ENCODE results near the gene ZDHHC19. TPM values are rescaled to one million over a fixed set of nuclear protein-coding genes. Genes with fewer than 3 reads are reported as not detected.
A peak's percentile ranks its signal among the peaks of the same experiment; 100 is the strongest.
"Not testable (repeated sequence)": the region's sequence is repeated elsewhere in the genome, so short reads cannot be mapped to it uniquely, and the experiment has no call there.

The ZDHHC19 gene
- total and polyA plus RNA-seq, 2 experiments from 2014 or later = 0.77 TPM; not detected in 1

DNA sequence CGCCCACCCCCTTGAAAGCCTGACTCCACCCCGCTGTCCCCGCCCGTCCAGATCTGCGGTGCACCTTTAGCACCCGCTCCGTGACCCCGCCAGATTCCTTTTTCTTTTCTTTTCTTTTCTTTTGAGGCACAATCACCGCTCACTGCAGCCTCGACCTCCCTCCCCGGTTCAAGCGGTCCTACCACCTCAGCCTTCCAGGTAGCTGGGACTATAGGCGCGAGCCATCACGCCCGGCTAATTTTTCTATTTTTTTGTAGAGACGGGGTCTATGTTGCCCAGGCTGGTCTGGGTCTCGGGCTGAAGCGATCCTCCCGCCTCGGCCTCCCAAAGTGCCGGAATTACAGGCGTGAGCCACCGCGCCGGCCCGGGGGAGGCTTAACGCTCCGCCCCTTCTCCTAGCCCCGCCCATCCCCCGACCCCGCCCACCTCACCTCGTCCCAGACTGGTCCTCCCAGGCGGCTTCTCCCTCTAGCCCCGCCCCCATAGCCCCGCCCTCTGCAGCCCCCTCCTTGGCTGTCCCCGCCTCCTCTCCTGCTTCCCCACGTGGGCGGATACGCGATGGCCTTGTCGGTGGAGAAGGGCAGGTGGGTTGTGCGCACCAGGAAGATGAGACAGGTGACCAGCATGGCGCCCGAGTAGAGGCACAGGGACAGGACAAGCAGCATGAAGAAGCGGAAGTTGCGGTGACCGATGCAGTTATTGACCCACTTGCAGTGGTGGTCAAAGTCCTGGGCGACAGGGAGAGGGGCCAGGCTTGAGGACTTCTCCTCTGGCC lies 3.2 kb downstream of the ZDHHC19 start:
- H2AFZ ChIP-seq = peak overlapping the region; percentile 83
- H3K36me3 ChIP-seq (replicated peaks; ENCODE audit: insufficient read depth, low read depth) = no peaks in the 10 kb centered on the region
- peak overlapping the region; percentile 26 for H3K4me3 ChIP-seq
- H4K20me1 ChIP-seq (ENCODE audit: insufficient read depth, poor library complexity, severe bottlenecking) = no peaks in the 10 kb centered on the region
- TF ChIP-seq EZH2phosphoT487 (IDR thresholded peaks at IDR 0.05; ENCODE audit: low read depth, severe bottlenecking, unreplicated experiment) (no peak), EZH2 (IDR thresholded peaks at IDR 0.05; ENCODE audit: borderline replicate concordance) (no peak), CTCF (IDR thresholded peaks at IDR 0.05; ENCODE audit: poor library complexity) (no peak)
- no peaks in the 10 kb centered on the region for H3K9me2 ChIP-seq (replicated peaks; ENCODE audit: insufficient read depth)
- no peaks in the 10 kb centered on the region for H3K9me3 ChIP-seq (ENCODE audit: low read depth)
- peak; percentile 66 for DNase-seq (ENCODE audit: low spot score)
- H3K4me1 ChIP-seq (ENCODE audit: insufficient read depth) = no peaks in the 10 kb centered on the region
- peak overlapping the region; percentile 89 for H3K4me2 ChIP-seq
- H3K27ac ChIP-seq = no peak overlapping the region
- no peaks in the 10 kb centered on the region for H3K27me3 ChIP-seq
- WGBS (ENCODE audit: low lambda C conversion rate, missing lambda C conversion rate) = 48% methylated on average over 29 of the region's 49 CpGs
- H3K79me2 ChIP-seq = no peaks in the 10 kb centered on the region

- Histone ChIP-seq H4K20me1 (ENCODE audit: insufficient read depth, poor library complexity, severe bottlenecking) (no peaks in the 10 kb centered on the region), H3K27ac (no peak overlapping the region), H3K4me3 (no peak overlapping the region), H3K9me2 (replicated peaks; ENCODE audit: insufficient read depth) (no peaks in the 10 kb centered on the region), H3K79me2 (no peaks in the 10 kb centered on the region), H3K4me1 (ENCODE audit: insufficient read depth) (no peaks in the 10 kb centered on the region), H3K9me3 (ENCODE audit: low read depth) (no peaks in the 10 kb centered on the region), H3K27me3 (no peaks in the 10 kb centered on the region), H3K36me3 (replicated peaks; ENCODE audit: insufficient read depth, low read depth) (no peaks in the 10 kb centered on the region), H2AFZ (peak overlapping the region; percentile 49), H3K4me2 (peak overlapping the region; percentile 89)
- DNase-seq (ENCODE audit: low spot score) = no peak
- no peak for TF ChIP-seq CTCF (IDR thresholded peaks at IDR 0.05; ENCODE audit: poor library complexity)
- no peak for TF ChIP-seq EZH2phosphoT487 (IDR thresholded peaks at IDR 0.05; ENCODE audit: low read depth, severe bottlenecking, unreplicated experiment)
- no peak for TF ChIP-seq EZH2 (IDR thresholded peaks at IDR 0.05; ENCODE audit: borderline replicate concordance)
- WGBS (ENCODE audit: low lambda C conversion rate, missing lambda C conversion rate) = 35% methylated on average over 16 of the region's 70 CpGs
Measured at GRCh38 chr3:196207159-196207832, 3.9 kb downstream of the ZDHHC19 start.

DNA sequence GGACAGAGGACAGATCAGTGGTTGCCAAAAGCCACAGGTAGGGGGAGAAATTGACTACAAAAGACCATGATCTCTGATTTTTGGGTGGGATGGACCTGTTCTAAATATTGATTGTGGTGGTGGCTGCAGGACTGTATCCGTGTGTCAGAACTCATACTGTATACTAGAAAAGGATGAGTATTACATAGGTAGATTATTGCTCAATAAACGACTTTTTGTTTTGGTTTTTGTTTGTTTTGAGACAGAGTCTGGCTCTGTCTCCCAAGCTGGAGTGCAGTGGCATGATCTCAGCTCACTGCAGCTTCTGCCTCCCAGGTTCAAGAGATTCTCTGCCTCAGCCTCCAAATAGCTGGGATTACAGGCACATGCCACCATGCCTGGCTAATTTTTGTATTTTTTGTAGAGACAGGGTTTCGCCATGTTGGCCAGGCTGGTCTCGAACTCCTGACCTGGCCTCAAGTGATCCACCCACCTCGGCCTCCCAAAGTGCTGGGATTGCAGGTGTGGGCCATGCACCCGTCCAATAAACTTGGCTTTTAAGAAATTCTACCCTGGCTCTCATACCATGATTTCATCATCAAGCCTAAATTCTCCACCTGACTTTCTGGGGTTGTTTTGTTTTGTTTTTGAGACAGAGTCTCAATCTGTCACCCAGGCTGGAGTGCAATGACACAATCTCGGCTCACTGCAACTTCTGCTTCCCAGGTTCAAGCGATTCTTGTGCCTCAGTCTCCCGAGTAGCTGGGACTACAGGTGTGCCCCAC lies 5.6 kb downstream of the ZDHHC19 start:
- WGBS (ENCODE audit: low lambda C conversion rate, missing lambda C conversion rate) = 87% methylated on average over 9 of the region's 9 CpGs
- H4K20me1 ChIP-seq (ENCODE audit: insufficient read depth, poor library complexity, severe bottlenecking); H2AFZ ChIP-seq; H3K9me2 ChIP-seq (replicated peaks; ENCODE audit: insufficient read depth); DNase-seq (ENCODE audit: low spot score); H3K4me2 ChIP-seq; H3K79me2 ChIP-seq; H3K9me3 ChIP-seq (ENCODE audit: low read depth); H3K27me3 ChIP-seq; H3K36me3 ChIP-seq (replicated peaks; ENCODE audit: insufficient read depth, low read depth); H3K27ac ChIP-seq; H3K4me1 ChIP-seq (ENCODE audit: insufficient read depth); H3K4me3 ChIP-seq: not testable (repeated sequence)

GRCh38 chr3:196203846-196204245 lies 7.4 kb downstream of the ZDHHC19 start:
- Histone ChIP-seq H3K79me2 (no peaks in the 10 kb centered on the region), H3K4me1 (ENCODE audit: insufficient read depth) (no peaks in the 10 kb centered on the region), H4K20me1 (ENCODE audit: insufficient read depth, poor library complexity, severe bottlenecking) (no peaks in the 10 kb centered on the region), H3K9me2 (replicated peaks; ENCODE audit: insufficient read depth) (no peaks in the 10 kb centered on the region), H2AFZ (no peak overlapping the region), H3K27ac (no peak overlapping the region), H3K9me3 (ENCODE audit: low read depth) (no peaks in the 10 kb centered on the region), H3K36me3 (replicated peaks; ENCODE audit: insufficient read depth, low read depth) (no peaks in the 10 kb centered on the region), H3K4me2 (no peak overlapping the region), H3K4me3 (no peak overlapping the region), H3K27me3 (no peaks in the 10 kb centered on the region)
- 100% methylated on average over 3 of the region's 3 CpGs for WGBS (ENCODE audit: low lambda C conversion rate, missing lambda C conversion rate)
- DNase-seq (ENCODE audit: low spot score) = no peak
- TF ChIP-seq EZH2 (IDR thresholded peaks at IDR 0.05; ENCODE audit: borderline replicate concordance) (no peak), CTCF (IDR thresholded peaks at IDR 0.05; ENCODE audit: poor library complexity) (no peak), EZH2phosphoT487 (IDR thresholded peaks at IDR 0.05; ENCODE audit: low read depth, severe bottlenecking, unreplicated experiment) (no peak)
